HL-60 (cell line): ENCODE results near the gene DENND1A.

Experiments
- GABPA ChIP-seq: IDR thresholded peaks from 2 replicates; pipeline ENCODE4 v1.6.1; 2012; ENCODE audit warnings: low read depth
- SPI1 ChIP-seq: IDR thresholded peaks from 2 replicates; pipeline ENCODE4 v1.6.1; 2012; ENCODE audit warnings: low read depth, mild to moderate bottlenecking, borderline replicate concordance
- TF ChIP-seq, protein P1 (sequence below): IDR thresholded peaks from one replicate; pipeline ENCODE4 v1.5.1; 2011; ENCODE audit warnings: low read length, control low read depth, inconsistent platforms; ENCODE audit not compliant: insufficient read depth

DNA sequence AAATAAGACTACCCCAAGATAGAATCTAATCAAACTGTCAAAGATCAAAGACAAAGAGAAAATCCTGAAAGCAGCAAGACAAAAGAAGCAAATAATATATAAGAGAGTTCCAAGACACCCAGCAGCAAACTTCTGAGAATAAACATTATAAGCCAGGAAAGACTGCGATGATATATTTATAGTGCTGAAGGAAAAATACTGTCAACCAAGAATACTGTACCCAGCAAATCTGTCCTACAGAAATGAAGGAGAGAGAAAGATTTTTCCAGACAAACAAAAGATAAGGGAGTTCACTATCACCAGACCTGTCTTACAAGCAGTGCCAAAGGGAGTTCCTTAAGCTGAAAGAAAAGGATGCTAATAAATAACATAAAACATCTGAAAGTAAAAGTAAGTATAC is 227.4 kb downstream of the DENND1A start:
- TF ChIP-seq, protein P1, sequence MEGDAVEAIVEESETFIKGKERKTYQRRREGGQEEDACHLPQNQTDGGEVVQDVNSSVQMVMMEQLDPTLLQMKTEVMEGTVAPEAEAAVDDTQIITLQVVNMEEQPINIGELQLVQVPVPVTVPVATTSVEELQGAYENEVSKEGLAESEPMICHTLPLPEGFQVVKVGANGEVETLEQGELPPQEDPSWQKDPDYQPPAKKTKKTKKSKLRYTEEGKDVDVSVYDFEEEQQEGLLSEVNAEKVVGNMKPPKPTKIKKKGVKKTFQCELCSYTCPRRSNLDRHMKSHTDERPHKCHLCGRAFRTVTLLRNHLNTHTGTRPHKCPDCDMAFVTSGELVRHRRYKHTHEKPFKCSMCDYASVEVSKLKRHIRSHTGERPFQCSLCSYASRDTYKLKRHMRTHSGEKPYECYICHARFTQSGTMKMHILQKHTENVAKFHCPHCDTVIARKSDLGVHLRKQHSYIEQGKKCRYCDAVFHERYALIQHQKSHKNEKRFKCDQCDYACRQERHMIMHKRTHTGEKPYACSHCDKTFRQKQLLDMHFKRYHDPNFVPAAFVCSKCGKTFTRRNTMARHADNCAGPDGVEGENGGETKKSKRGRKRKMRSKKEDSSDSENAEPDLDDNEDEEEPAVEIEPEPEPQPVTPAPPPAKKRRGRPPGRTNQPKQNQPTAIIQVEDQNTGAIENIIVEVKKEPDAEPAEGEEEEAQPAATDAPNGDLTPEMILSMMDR: no peak
- TF ChIP-seq SPI1 (no peak), GABPA (no peak)
